OCI-M1 (cell line): ENCODE measurements around the gene BID.

Source experiments
- DNase-seq: peaks from one replicate; lab custom pipeline; 2025; lab: John Stamatoyannopoulos, UW

BID gene

GRCh38 chr22:17803609-17804270 is 29.5 kb upstream of the BID start:
- no peak for DNase-seq

- peak; percentile 13 for DNase-seq
Measured at GRCh38 chr22:17802822-17803221, 28.6 kb upstream of the BID start.

- no peak for DNase-seq
Measured at GRCh38 chr22:17802411-17802810, 28.1 kb upstream of the BID start.

GRCh38 chr22:17797721-17798559 is 23.7 kb upstream of the BID start:
- DNase-seq: no peak

- DNase-seq: no peak
Measured at GRCh38 chr22:17796695-17797094, 22.4 kb upstream of the BID start.

- DNase-seq: no peak
Measured at GRCh38 chr22:17795661-17796548, 21.6 kb upstream of the BID start.

- DNase-seq: no peak
Measured at GRCh38 chr22:17794726-17795542, 20.7 kb upstream of the BID start.

GRCh38 chr22:17792854-17793434 is 18.7 kb upstream of the BID start:
- DNase-seq: no peak

GRCh38 chr22:17792299-17792698 is 18.0 kb upstream of the BID start:
- DNase-seq: no peak

- DNase-seq: no peak
Measured at GRCh38 chr22:17791196-17791595, 16.9 kb upstream of the BID start.

GRCh38 chr22:17789379-17790200 is 15.3 kb upstream of the BID start:
- DNase-seq: no peak

GRCh38 chr22:17788528-17789378 is 14.5 kb upstream of the BID start:
- no peak for DNase-seq

GRCh38 chr22:17787716-17788330 is 13.6 kb upstream of the BID start:
- DNase-seq: no peak

GRCh38 chr22:17787241-17787640 is 13.0 kb upstream of the BID start:
- DNase-seq: no peak

GRCh38 chr22:17786435-17787161 is 12.3 kb upstream of the BID start:
- peak; percentile 33 for DNase-seq

GRCh38 chr22:17785185-17786184 is 11.2 kb upstream of the BID start:
- DNase-seq: peak; percentile 84

- DNase-seq: no peak
Measured at GRCh38 chr22:17784776-17785175, 10.5 kb upstream of the BID start.
